ENCODE measurements around the gene CBLC. TPM values are rescaled to one million over a fixed set of nuclear protein-coding genes. Genes with fewer than 3 reads are reported as not detected.

CBLC gene
- polyA plus RNA-seq, 4 donors: 0.25 to 7.9 (median 6.0) TPM

GRCh38 chr19:44745887-44746600, 31.6 kb upstream of the CBLC start:
- no peak for DNase-seq (ENCODE audit: low read depth in 4 of 4, low spot score in 3 of 4)

- no peak for DNase-seq (ENCODE audit: low read depth in 4 of 4, low spot score in 3 of 4)
Measured at GRCh38 chr19:44746616-44746945, 31.1 kb upstream of the CBLC start.

DNA sequence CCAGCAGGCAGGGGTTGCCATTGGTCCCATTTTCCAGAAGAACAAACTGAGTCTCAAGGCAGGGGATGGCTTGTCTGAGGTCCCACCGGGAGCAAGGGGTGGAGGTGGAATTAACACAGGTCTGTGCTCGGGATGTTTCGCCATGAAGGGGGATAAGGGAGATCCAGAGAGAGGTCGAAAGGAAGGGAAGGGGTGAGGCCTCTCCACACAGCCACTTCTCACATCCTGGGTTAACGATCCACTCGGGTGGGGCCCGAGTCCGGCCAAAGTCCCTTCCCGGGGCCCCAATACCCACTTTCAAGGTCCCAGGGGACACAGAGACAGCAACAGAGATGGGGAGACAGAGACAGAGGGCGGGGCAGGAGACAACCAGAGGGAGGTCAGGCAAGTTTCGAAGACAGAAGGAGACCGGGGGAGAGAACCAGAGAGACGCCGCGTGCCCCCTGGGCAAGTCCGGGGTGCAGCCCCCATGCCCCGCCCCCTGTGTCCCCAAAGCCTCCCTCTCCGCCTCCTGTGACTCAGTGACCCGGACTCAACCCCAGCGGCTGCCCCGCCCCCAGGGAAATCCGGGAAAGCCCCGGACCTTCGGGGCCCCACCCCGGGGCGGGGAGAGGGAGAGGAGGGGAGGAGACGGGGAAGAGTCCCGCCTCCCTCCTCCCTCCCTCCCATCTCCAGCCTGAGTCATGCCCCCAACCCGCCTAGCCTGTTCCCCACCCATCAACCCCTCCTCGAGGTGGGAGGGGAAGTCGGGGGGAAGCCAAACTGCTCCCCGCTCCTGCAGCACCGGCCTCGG, 30.5 kb upstream of the CBLC start:
- DNase-seq (ENCODE audit: low read depth in 4 of 4, low spot score in 3 of 4): peak in 1 of 4 donors; percentile 77

GRCh38 chr19:44747739-44748425, 29.8 kb upstream of the CBLC start:
- DNase-seq (ENCODE audit: low read depth in 4 of 4, low spot score in 3 of 4): no peak

DNA sequence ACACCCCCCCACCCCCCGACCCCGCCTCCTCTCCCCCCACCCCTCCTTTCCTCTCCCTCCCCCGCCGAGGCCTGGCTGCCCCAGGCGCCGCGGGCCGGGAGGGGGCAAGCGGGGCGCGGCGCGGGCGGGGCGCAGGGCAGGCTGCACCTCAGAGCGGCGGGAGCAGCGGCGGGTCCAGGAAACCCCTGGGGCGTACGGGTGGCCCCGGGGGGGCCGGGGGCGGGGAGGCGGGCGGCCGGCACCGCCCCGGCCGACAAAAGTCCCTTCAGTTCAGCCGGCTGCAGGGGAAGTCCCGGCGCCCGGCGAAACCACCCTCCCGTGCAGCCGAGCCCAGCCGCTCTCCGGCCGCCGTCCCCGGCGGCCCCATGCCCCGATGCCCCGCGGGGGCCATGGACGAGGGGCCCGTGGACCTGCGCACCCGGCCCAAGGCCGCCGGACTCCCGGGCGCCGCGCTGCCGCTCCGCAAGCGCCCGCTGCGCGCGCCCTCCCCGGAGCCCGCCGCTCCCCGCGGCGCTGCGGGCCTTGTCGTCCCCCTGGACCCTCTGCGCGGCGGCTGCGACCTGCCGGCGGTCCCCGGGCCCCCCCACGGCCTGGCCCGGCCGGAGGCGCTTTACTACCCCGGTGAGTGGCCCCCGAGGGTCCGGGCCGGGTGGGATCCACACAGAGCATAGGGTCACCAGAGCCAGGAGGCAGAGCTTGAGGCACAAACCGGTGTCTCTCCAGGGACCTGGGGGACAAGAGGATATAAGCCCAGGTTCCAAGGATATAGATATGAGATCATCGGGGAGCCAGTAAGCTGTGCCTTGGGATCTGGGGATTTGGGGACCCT, 29.1 kb upstream of the CBLC start, which contains the start of gene BCL3:
Gene BCL3, plus strand, starts transcription at position 283 of the 829 bp plus-strand sequence. Its CDS starts 83 bp downstream, at position 366.
- DNase-seq (ENCODE audit: low read depth in 4 of 4, low spot score in 3 of 4): no peak

DNA sequence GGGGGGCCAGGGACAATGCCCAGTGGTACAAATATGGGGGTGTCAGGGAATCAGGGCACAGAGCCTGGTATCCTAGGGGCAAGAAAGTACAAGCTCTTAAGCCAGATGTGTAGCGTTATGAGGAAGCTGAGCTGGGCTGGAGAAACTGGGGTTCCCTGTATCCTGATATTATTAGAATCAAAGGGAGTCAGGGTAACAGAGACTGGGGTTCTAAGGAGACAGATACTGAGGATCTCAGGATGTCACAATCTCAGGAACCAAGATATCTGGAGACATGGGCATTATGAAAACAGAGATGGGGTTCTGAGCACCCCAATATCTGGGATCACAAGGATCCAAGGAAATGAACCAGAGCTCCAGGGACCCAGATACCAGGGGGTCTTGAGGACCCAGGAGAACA, 28.4 kb upstream of the CBLC start:
- no peak for DNase-seq (ENCODE audit: low read depth in 4 of 4, low spot score in 3 of 4)

GRCh38 chr19:44749994-44750393, 27.7 kb upstream of the CBLC start:
- no peak for DNase-seq (ENCODE audit: low read depth in 4 of 4, low spot score in 3 of 4)

GRCh38 chr19:44752123-44752815, 25.4 kb upstream of the CBLC start:
- no peak for DNase-seq (ENCODE audit: low read depth in 4 of 4, low spot score in 3 of 4)

DNA sequence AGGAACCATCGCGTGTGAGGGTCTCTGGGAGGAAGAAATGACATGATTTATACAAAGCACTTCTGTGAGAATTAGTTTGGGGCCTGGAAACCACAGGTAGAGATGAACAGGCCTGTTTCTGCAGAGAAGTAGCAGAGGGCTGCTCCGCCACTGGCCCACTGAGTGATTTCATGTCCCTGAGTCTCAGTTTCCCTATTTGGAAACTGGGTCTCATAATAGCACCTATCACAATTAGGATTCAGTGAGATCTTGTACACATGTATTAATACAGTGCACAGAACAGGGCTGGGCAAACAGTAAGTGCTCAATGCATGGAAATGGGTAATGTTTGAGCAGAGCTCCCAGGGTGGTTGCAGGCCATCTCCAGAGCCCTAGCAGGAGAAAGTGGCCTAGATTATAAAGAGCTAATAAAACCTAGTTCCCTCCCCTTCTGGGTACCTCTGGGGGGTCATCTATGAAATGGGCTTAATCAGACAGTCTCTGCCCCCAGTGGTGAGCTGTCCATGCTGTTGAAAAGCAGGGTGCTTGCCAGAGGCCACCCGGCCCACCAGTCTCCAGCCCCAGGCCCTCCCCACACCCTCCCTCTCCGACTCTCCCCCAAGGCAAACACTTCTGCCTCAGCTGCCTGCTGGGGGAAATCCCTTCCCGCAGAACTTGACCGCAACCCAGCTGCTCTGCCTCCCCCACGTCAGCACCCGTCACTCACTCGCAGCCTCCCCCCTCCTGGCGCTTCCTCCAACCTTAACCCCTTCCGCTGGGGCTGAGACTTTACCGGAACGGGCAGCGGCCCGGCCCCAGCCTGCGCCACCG, 24.7 kb upstream of the CBLC start:
- no peak for DNase-seq (ENCODE audit: low read depth in 4 of 4, low spot score in 3 of 4)

GRCh38 chr19:44753626-44753931, 24.1 kb upstream of the CBLC start:
- no peak for DNase-seq (ENCODE audit: low read depth in 4 of 4, low spot score in 3 of 4)

- no peak for DNase-seq (ENCODE audit: low read depth in 4 of 4, low spot score in 3 of 4)
Measured at GRCh38 chr19:44753932-44754749, 23.5 kb upstream of the CBLC start.

- no peak for DNase-seq (ENCODE audit: low read depth in 4 of 4, low spot score in 3 of 4)
Measured at GRCh38 chr19:44754750-44755080, 23.0 kb upstream of the CBLC start.

DNA sequence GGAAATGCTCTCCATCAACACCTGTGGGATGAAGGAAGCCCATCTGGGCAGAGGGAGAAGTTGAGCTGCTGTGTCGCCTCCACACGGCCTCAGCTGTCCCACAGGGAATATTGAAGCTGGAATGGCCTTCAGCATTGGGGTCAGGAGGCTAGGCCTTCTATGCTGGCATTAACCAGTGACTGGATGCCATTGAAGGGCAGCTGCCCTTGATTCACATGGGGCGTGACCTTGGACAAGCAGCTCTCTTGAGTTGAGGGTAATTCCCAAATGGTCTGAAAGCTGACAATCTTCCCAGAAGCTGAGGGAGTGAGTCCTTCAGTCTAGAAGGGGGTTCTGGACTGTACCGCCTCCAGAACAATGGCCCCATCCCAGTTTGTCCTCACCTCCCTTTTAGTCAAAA, 22.5 kb upstream of the CBLC start:
- no peak for DNase-seq (ENCODE audit: low read depth in 4 of 4, low spot score in 3 of 4)

DNA sequence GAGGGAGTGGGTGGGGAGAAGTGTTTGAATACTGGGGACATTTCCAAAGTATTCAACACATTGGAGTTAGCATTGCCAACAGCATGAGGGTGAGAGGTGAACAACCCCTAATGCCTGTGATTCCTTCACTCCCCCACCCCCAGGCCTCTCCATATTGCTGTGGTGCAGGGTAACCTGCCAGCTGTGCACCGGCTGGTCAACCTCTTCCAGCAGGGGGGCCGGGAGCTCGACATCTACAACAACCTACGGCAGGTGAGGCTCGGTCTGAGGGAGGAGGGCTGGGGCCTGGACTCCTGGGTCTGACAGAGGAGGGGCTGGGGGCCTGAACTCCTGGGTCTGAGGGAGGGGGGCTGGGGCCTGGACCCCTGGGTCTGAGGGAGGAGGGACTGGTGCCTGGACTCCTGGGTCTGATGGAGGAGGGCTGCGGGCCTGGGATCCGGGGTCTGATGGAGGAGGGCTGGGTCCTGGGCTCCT, 21.6 kb upstream of the CBLC start:
- DNase-seq (ENCODE audit: low read depth in 4 of 4, low spot score in 3 of 4): no peak

- no peak for DNase-seq (ENCODE audit: low read depth in 4 of 4, low spot score in 3 of 4)
Measured at GRCh38 chr19:44757057-44757734, 20.5 kb upstream of the CBLC start.

GRCh38 chr19:44757735-44758505, 19.8 kb upstream of the CBLC start:
- DNase-seq (ENCODE audit: low read depth in 4 of 4, low spot score in 3 of 4): no peak

GRCh38 chr19:44758596-44758995, 19.1 kb upstream of the CBLC start:
- no peak for DNase-seq (ENCODE audit: low read depth in 4 of 4, low spot score in 3 of 4)
